HG03097 (cell line): ENCODE measurements around the gene DENND5A.
"Not testable (repeated sequence)": the region's sequence is repeated elsewhere in the genome, so short reads cannot be mapped to it uniquely, and the experiment has no call there.

Source experiments
- ATAC-seq: cut with Tn5 transposase; IDR thresholded peaks from one replicate; pipeline ENCODE4 v1.9.1; 2021; ENCODE audit not compliant: unreplicated experiment, low FRiP score

Gene DENND5A

GRCh38 chr11:9179141-9179540, 86.0 kb downstream of the DENND5A start:
- no peak for ATAC-seq

- ATAC-seq: no peak
Measured at GRCh38 chr11:9178716-9179115, 86.4 kb downstream of the DENND5A start.

- ATAC-seq: no peak
Measured at GRCh38 chr11:9177438-9178091, 87.6 kb downstream of the DENND5A start.

GRCh38 chr11:9176550-9176949, 88.6 kb downstream of the DENND5A start:
- ATAC-seq: no peak

- ATAC-seq: no peak
Measured at GRCh38 chr11:9176136-9176535, 89.0 kb downstream of the DENND5A start.

GRCh38 chr11:9172389-9172788, 92.8 kb downstream of the DENND5A start:
- ATAC-seq: no peak

GRCh38 chr11:9170450-9170849, 94.7 kb downstream of the DENND5A start:
- no peak for ATAC-seq

- ATAC-seq: no peak
Measured at GRCh38 chr11:9169595-9170295, 95.4 kb downstream of the DENND5A start.

GRCh38 chr11:9161991-9162390, 103.2 kb downstream of the DENND5A start:
- ATAC-seq: not testable (repeated sequence)

GRCh38 chr11:9160166-9160565, 105.0 kb downstream of the DENND5A start:
- ATAC-seq: no peak

GRCh38 chr11:9158898-9159391, 106.2 kb downstream of the DENND5A start:
- no peak for ATAC-seq

- ATAC-seq: no peak
Measured at GRCh38 chr11:9155930-9156329, 109.2 kb downstream of the DENND5A start.

- ATAC-seq: no peak
Measured at GRCh38 chr11:9153651-9154050, 111.5 kb downstream of the DENND5A start.

- ATAC-seq: no peak
Measured at GRCh38 chr11:9151631-9152030, 113.5 kb downstream of the DENND5A start.

- no peak for ATAC-seq
Measured at GRCh38 chr11:9150926-9151325, 114.2 kb downstream of the DENND5A start.

- no peak for ATAC-seq
Measured at GRCh38 chr11:9150501-9150900, 114.6 kb downstream of the DENND5A start.

- no peak for ATAC-seq
Measured at GRCh38 chr11:9148727-9149126, 116.4 kb downstream of the DENND5A start.

- no peak for ATAC-seq
Measured at GRCh38 chr11:9148035-9148434, 117.1 kb downstream of the DENND5A start.

GRCh38 chr11:9146477-9146876, 118.7 kb downstream of the DENND5A start:
- ATAC-seq: no peak

GRCh38 chr11:9145283-9145682, 119.9 kb downstream of the DENND5A start:
- ATAC-seq: no peak

GRCh38 chr11:9144828-9145227, 120.3 kb downstream of the DENND5A start:
- no peak for ATAC-seq

GRCh38 chr11:9143721-9144120, 121.4 kb downstream of the DENND5A start:
- ATAC-seq: no peak
